Astrocyte (in vitro differentiated cells and primary cell): ENCODE measurements around the gene COQ5. TPM values are rescaled to one million over a fixed set of nuclear protein-coding genes. Genes with fewer than 3 reads are reported as not detected.

ENCODE experiments used
- DNase-seq: peaks from one replicate; pipeline ENCODE4 v3.0.0-alpha.2; 2010; ENCODE audit warnings: low read depth
- FAIRE-seq: peaks from 2 replicates; lab custom pipeline; 2011; peaks lifted over from hg19 to GRCh38; lab: Jason Lieb, UNC
- H2AFZ ChIP-seq: 2 replicates; pipeline ENCODE4 v1.6.0; 2012; ENCODE audit warnings: low read depth, low read length, inconsistent platforms
- H3K27ac ChIP-seq: 2 replicates; pipeline ENCODE4 v1.5.1; 2011; ENCODE audit warnings: low read depth, low read length, inconsistent platforms
- H3K27me3 ChIP-seq: 2 replicates; pipeline ENCODE4 v1.6.0; 2011; ENCODE audit warnings: low read length, inconsistent platforms; ENCODE audit not compliant: insufficient read depth
- H3K36me3 ChIP-seq: 2 replicates; pipeline ENCODE4 v1.5.1; 2011; ENCODE audit warnings: low read length, inconsistent platforms; ENCODE audit not compliant: insufficient read depth
- H3K4me1 ChIP-seq: 2 replicates; pipeline ENCODE4 v1.5.1; 2011; ENCODE audit warnings: low read length, inconsistent platforms; ENCODE audit not compliant: insufficient read depth
- H3K4me2 ChIP-seq: 2 replicates; pipeline ENCODE4 v1.6.0; 2012; ENCODE audit warnings: low read length, inconsistent platforms
- H3K4me3 ChIP-seq: 2 replicates; pipeline ENCODE4 v1.5.1; 2011; ENCODE audit warnings: low read depth, mild to moderate bottlenecking, low read length, inconsistent platforms; ENCODE audit not compliant: insufficient read depth
- H3K79me2 ChIP-seq: 2 replicates; pipeline ENCODE4 v1.6.0; 2012; ENCODE audit warnings: mild to moderate bottlenecking, low read length, inconsistent platforms; ENCODE audit not compliant: insufficient read depth
- H3K9ac ChIP-seq: 2 replicates; pipeline ENCODE4 v1.6.0; 2012; ENCODE audit warnings: mild to moderate bottlenecking, low read length, inconsistent platforms
- H3K9me3 ChIP-seq: 2 replicates; pipeline ENCODE4 v1.5.1; 2012; ENCODE audit warnings: low read depth, mild to moderate bottlenecking, low read length, inconsistent platforms; ENCODE audit not compliant: insufficient read depth
- H4K20me1 ChIP-seq: 2 replicates; pipeline ENCODE4 v1.6.0; 2012; ENCODE audit warnings: low read length, inconsistent platforms; ENCODE audit not compliant: insufficient read depth
- H3K27ac Mint-ChIP-seq: one replicate; pipeline ENCODE4 v1.8.0; 2021; ENCODE audit warnings: mild to moderate bottlenecking, mixed read lengths; ENCODE audit not compliant: unreplicated experiment
- H3K27me3 Mint-ChIP-seq: one replicate; pipeline ENCODE4 v1.8.0; 2021; ENCODE audit warnings: low read depth, mixed read lengths; ENCODE audit not compliant: unreplicated experiment
- H3K36me3 Mint-ChIP-seq: one replicate; pipeline ENCODE4 v1.8.0; 2021; ENCODE audit warnings: low read depth, mixed read lengths; ENCODE audit not compliant: unreplicated experiment
- H3K4me1 Mint-ChIP-seq: one replicate; pipeline ENCODE4 v1.8.0; 2021; ENCODE audit warnings: low read depth, mixed read lengths; ENCODE audit not compliant: unreplicated experiment
- H3K4me3 Mint-ChIP-seq: one replicate; pipeline ENCODE4 v1.8.0; 2021; ENCODE audit warnings: mild to moderate bottlenecking, moderate library complexity, mixed read lengths; ENCODE audit not compliant: unreplicated experiment
- H3K9me3 Mint-ChIP-seq: one replicate; pipeline ENCODE4 v1.8.0; 2021; ENCODE audit warnings: mild to moderate bottlenecking, mixed read lengths; ENCODE audit not compliant: unreplicated experiment
- CTCF ChIP-seq: IDR thresholded peaks from 2 replicates; pipeline ENCODE4 v1.5.1; 2011; ENCODE audit warnings: low read depth, mild to moderate bottlenecking, inconsistent platforms, low read length, moderate library complexity; ENCODE audit not compliant: insufficient read depth
- EZH2 ChIP-seq: IDR thresholded peaks from 2 replicates; pipeline ENCODE4 v1.6.1; 2012; ENCODE audit warnings: mild to moderate bottlenecking, low read length, inconsistent platforms; ENCODE audit not compliant: insufficient read depth
- total RNA-seq: library from RNA; stranded (reverse); gene quantifications from 2 replicates; pipeline ENCODE4 v1.2.1, GENCODE V29; 2021

Gene COQ5
- total RNA-seq, 1 donor from 2014 or later = 23.4 TPM

- no peak overlapping the region for H3K9ac ChIP-seq
- H3K9me3 ChIP-seq = no peaks in the 10 kb centered on the region
- no peak overlapping the region for H3K4me3 ChIP-seq
- no peak overlapping the region for H3K4me2 ChIP-seq
- peaks cover 19% of the 10 kb centered on the region for H3K4me1 Mint-ChIP-seq
- FAIRE-seq = no peak
- H3K9me3 Mint-ChIP-seq = no peaks in the 10 kb centered on the region
- peaks cover 9% of the 10 kb centered on the region for H3K4me1 ChIP-seq
- H3K27ac Mint-ChIP-seq = no peak overlapping the region
- TF ChIP-seq EZH2 (no peak), CTCF (no peak)
- peaks cover 9% of the 10 kb centered on the region for H3K36me3 Mint-ChIP-seq
- no peak overlapping the region for H3K27ac ChIP-seq
- peak overlapping the region; percentile 17 for H3K4me3 Mint-ChIP-seq
- no peaks in the 10 kb centered on the region for H3K27me3 ChIP-seq
- H3K79me2 ChIP-seq = peaks cover 79% of the 10 kb centered on the region
- H3K36me3 ChIP-seq = peaks cover 46% of the 10 kb centered on the region
- no peak overlapping the region for H2AFZ ChIP-seq
- H3K27me3 Mint-ChIP-seq = no peaks in the 10 kb centered on the region
- no peak for DNase-seq
- H4K20me1 ChIP-seq = peaks cover 69% of the 10 kb centered on the region
These were observed 63.2 kb downstream of the COQ5 start for GRCh38 chr12:120465756-120466155.

- peak overlapping the region; percentile 47 for H3K27ac Mint-ChIP-seq
These were observed 65.2 kb downstream of the COQ5 start for GRCh38 chr12:120463712-120464111.

More at GRCh38 chr12:120463712-120464111, 65.2 kb downstream of the COQ5 start:
- Histone ChIP-seq H3K9me3 (no peaks in the 10 kb centered on the region), H2AFZ (no peak overlapping the region), H3K36me3 (peaks cover 56% of the 10 kb centered on the region), H3K79me2 (peaks cover 61% of the 10 kb centered on the region), H3K4me3 (no peak overlapping the region), H3K27me3 (no peaks in the 10 kb centered on the region), H3K4me2 (no peak overlapping the region), H3K9ac (no peak overlapping the region), H3K4me1 (peaks cover 9% of the 10 kb centered on the region), H3K27ac (no peak overlapping the region), H4K20me1 (peaks cover 73% of the 10 kb centered on the region)
- Mint-ChIP-seq H3K36me3 (peaks cover 9% of the 10 kb centered on the region), H3K4me3 (no peak overlapping the region), H3K4me1 (peaks cover 16% of the 10 kb centered on the region), H3K27me3 (no peaks in the 10 kb centered on the region), H3K9me3 (no peaks in the 10 kb centered on the region)
- no peak for FAIRE-seq
- no peak for DNase-seq
- TF ChIP-seq EZH2 (no peak), CTCF (no peak)
